IPS DF 4.7 (cell line): ENCODE data around the gene ZNF592.
"Not testable (repeated sequence)": the region's sequence is repeated elsewhere in the genome, so short reads cannot be mapped to it uniquely, and the experiment has no call there.

Experiments
- DNase-seq: peaks from one replicate; pipeline ENCODE4 v3.0.0-alpha.2; 2013; ENCODE audit warnings: low spot score; ENCODE audit errors: extremely low read depth

ZNF592 gene, protein sequence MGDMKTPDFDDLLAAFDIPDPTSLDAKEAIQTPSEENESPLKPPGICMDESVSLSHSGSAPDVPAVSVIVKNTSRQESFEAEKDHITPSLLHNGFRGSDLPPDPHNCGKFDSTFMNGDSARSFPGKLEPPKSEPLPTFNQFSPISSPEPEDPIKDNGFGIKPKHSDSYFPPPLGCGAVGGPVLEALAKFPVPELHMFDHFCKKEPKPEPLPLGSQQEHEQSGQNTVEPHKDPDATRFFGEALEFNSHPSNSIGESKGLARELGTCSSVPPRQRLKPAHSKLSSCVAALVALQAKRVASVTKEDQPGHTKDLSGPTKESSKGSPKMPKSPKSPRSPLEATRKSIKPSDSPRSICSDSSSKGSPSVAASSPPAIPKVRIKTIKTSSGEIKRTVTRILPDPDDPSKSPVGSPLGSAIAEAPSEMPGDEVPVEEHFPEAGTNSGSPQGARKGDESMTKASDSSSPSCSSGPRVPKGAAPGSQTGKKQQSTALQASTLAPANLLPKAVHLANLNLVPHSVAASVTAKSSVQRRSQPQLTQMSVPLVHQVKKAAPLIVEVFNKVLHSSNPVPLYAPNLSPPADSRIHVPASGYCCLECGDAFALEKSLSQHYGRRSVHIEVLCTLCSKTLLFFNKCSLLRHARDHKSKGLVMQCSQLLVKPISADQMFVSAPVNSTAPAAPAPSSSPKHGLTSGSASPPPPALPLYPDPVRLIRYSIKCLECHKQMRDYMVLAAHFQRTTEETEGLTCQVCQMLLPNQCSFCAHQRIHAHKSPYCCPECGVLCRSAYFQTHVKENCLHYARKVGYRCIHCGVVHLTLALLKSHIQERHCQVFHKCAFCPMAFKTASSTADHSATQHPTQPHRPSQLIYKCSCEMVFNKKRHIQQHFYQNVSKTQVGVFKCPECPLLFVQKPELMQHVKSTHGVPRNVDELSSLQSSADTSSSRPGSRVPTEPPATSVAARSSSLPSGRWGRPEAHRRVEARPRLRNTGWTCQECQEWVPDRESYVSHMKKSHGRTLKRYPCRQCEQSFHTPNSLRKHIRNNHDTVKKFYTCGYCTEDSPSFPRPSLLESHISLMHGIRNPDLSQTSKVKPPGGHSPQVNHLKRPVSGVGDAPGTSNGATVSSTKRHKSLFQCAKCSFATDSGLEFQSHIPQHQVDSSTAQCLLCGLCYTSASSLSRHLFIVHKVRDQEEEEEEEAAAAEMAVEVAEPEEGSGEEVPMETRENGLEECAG (N-terminal part only)

DNA sequence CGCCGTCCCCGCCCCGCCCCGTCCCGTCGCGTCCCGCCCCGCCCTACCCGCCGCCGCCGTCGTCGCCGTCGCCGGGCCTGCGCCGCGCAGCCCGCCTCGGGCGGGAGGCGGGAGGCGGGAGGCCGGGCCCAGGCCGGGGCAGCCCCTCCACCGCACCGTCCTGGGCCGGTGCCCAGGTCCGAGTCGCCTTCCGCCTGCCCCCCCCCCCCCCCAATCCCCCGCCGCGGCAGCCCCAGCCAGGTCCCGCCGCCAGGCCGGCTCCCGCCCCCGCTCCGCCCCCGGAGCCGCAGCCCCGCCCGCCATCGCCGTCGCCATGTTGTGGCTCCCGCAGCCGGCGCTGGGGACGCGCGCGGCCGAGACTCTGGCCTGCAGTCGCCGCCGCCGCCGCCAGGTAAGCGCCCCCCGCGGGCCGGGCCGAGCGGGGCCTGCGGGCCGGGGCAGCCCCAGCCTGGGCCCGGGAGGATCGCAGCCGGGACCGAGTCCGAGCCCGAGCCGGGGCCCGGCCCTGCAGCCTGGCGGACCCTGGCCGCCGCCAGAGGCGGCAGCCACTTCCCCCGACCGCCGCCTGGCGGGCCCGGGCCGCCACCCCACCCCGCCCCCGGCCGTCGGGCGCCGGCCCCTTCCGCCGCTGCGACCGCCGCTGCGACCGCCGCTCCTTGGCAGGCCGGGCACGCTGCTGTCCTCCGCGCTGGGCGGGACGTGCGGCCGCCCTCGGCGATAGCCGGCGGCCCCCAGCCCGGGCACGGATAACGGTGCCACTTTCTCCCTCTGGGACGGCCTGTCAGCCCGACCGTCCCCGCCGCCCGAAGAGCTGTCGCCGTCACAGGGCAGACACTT is at the start of gene ZNF592:
Gene ZNF592, plus strand, starts transcription at position 319 of the 837 bp plus-strand sequence. CDS start 34,084 bp downstream, outside the sequence.
- no peak for DNase-seq

DNA sequence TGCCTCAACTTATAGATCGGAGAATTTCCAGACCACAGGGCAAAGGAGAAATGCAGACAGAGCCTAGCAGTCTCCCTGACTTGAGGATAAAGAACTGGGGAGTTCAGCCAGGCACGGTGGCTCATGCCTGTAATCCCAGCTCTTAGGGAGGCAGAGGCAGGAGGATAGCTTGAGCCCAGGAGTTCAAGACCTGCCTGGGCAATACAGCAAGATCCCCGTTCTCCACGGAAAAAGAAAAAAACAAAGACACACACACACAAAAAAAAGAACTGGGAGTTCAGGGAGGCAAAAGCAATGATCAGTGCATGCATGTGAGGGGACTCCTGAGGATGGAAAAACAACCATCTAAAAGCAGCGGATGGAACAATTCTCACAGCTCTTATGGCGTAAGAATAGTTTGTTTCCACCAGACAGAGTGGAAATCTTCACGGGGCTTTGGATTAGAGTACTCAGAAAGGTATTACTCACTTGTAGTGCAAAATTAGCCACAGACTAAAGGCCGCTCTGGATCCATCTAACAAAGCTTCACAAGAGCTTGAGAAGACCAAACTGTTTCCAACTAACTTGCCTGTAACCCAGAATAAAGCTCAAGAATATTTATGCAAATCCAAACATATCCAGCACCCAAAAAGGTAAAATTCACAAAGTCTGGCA is 48.7 kb upstream of the ZNF592 start:
- no peak for DNase-seq

DNA sequence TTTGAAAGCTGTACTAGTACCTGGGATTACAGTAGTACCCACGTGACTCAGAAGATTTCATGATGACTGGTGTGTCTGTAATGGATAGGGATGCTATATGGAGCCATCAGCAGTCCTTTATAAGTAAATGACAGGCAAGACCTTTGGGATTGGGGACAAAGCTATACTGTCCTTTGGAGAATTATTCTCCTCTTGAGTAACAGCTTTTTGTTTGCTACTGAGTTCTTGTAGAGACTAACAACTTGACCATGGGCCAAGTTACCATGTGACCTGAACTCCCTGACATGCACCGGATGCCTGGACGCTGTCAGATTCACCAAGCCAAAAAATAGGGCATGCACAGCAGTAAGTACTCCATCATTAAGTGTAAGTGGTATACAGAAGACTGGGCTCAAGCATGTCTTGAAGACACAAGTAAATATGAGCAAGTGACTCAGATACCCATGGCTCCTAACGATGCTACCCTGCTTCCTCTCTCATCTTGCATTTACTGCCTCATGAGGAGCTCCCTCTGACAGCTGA is 45.4 kb upstream of the ZNF592 start:
- DNase-seq: no peak

DNA sequence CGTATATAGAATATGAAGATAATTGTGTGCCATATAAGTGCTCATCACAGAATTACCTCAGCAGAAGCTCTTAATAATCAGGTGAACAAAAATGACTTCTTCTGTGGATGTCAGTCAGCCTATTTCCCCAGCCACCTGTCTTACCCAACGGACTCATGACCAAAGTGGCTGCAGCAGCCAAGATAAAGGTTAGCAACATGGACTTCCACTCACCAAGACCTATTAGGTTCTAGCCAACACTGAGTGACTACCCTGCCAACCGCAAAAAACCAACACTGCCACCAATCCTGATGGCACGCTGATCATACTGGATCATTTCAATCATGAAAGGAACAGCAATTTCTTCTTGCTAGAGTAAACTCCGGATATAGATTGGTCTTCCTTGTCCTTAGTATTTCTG is 44.6 kb upstream of the ZNF592 start:
- DNase-seq: no peak

DNA sequence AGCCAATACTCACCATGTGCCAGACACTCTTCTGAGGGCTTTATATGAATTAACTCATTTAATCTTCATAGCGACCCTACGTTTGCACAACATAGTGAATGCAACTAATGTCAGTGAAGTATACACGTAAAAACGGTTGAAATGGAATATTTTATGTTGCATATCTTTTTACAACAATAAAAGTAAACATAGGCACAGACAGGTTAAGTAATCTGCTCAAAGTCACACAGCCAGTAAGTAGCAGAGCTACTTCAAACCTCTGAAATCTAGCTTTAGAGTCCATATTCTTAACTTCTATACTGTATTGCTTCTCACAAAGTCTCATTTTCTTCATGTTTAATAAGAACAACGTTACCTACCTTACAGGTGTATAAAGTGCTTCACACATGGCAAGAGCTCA is 34.0 kb upstream of the ZNF592 start:
- no peak for DNase-seq

DNA sequence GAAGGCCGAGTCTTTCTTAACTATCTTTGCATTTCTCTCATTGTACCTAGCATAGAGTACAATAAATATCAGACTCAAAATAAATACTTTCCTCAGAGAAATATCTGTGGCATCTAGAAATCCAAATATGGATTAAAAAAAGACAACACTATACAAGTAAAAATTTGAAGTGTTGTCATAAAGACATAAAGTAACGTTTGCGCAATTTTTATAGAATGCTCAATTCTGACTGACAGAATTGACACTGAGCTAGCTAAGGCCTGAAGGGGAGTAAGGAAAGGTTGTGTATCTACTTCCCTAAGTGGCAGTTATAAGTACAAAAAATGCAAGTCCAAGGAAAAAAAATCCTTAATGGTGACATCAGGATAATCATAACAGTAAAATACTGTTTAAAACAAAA is 33.6 kb upstream of the ZNF592 start:
- no peak for DNase-seq

DNA sequence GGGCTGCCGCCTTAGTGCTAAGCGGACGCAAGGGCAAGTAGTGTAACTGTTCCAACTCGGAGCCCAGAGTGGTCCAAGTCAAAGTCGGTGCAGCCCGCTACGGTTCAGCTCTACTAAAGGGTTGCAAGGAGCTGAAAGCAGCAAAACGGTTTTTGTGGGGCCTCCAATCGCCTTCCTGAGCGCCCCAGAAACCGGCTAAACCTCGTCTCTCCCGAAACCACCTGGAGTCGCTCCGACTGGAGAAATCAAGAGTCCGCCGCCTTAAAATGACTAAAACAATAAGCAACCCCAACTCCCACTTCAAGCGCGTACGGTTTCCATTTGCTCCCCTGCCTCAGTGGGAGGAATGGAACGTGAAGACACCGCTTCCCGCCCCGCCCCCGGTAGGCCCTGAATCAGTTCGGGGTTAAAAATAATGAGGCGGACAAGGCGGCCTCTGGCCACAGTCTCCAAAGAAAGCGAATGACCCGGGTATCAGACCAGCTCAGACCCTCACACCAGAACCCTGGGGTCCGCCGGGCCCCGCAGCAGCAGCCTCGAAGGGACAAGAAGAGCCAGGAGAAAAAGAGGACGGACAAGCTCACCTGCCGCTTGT is 32.9 kb upstream of the ZNF592 start:
- DNase-seq: no peak

DNA sequence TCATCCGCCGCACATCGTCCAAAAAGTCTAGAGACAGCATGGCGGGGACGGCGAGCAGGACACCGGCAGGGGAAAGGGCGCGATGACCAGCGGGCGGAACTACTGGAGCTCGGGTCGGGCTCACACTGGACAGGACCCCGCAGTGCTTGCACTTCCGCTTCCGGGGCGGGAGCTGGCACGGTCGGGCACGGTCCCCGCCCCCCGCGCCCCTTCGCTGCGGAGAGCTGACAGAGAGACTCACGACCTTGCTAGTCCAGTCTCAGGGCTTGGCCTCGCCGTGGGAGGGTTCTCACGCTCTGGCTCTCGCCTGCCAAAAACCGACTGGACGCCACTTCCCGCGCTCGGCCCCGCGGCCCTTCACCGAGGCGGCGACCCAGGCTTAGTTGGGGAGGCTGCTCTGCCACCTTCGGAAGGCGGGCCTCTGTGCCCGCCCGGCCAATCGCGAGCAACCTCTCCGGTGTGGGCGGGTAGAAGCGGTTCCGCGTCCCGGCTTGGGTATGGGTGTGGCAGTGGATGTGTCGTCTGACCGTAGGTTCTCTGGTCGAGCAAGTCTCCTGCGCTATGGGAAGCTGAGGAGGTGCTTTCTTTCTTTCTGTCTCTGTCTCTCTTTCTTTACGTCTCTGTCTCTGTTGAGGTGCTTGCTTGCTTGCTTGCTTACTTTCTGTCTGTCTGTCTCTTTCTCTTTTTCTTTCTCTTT is 32.2 kb upstream of the ZNF592 start, which contains the start of gene SEC11A:
Gene SEC11A, minus strand, starts transcription at position 104 of the 697 bp plus-strand sequence. Its CDS starts 64 bp downstream, at position 40.
- peak; percentile 66 for DNase-seq

DNA sequence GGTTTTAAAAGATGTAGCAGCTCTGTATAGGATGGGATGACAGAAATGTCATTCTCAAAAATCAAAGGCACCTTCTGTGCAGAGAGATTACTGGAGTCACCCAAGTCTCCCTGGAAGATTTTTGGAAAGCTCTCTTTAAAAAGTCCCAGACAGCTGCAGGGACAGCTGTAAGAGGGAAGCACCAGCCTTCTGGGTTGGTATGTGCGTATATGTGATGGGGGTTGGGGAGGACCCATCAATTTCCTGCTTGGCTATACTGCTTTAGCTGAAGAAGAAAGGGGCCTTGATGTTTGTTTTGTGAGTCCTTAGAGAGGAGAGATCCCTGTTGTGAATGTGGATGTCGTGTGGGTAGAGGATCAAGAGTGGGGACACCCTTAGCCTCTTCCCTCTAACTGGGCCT is 27.0 kb upstream of the ZNF592 start:
- no peak for DNase-seq

DNA sequence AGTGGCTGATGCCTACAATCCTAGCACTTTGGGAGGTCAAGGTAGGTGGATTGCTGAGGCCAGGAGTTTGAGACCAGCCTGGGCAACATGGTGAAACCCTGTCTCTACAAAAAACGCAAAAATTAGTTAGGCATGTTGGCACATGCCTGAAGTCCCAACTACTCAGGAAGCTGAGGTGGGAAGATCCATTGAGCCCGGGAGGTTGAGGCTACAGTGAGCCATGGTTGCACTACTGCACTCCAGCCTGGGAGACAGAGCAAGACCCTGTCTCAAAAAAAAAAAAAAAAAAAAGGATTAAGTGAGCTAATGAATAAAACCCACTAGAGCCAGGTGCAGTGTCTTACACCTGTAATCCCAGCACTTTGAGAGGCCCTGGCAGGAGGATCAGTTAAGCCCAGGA is 25.8 kb upstream of the ZNF592 start:
- no peak for DNase-seq

DNA sequence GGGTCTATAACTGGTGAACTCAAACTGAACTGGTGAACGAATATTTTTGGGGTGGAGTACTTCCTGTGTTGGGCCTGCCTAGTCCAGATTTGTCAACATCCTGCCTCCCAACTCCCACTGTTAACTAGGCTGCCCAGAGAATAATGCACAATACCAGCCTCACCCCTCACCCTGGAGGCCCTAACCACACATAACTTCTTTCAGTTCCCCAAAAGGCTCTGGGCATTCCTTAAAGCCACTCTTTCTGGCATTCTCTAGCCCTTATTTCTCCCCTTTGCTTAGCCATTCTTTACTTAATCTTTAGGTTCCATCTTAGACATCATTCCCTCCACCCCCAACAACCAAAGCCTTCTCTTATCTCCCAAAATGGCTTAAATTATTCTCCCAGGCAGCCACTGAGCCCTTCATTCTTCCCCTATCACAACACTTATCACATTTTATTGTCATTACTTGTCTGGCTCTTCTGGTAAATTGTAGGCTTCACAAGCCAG is 23.3 kb upstream of the ZNF592 start:
- DNase-seq: no peak

DNA sequence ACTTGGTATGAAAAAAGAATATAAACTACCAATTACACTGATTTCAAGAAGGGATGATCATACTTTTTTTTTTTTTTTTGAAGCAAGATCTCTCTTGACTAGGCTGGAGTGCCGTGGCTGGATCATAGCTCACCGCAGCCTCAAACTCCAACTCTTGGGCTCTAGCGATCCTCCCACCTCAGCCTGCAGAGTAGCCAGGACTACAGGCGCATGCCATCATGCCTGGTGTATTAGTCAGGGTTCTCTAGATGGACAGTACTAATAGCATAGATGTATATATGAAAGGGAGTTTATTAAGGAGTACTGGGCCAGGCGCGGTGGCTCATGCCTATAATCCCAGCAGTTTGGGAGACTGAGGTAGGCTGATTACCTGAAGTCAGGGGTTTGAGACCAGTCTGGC is 21.0 kb upstream of the ZNF592 start:
- no peak for DNase-seq

DNA sequence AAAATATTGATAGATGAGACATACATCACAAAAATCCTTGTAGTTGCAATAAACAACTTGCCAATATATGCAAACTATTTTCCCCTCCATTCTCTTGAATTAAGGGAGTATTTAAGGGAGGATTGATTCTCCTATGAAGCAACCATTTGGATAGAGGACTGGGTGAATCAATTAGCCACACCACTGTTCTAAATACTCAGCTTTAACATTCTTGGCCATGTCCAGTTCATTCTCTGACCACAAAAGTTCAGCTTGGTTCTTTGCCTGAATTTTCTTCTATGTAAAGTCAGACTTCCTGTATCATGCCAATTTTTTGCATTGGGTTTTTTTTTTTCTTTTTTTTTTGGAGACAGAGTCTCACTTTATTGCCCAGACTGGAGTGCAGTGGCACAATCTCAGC is 16.6 kb upstream of the ZNF592 start:
- no peak for DNase-seq

DNA sequence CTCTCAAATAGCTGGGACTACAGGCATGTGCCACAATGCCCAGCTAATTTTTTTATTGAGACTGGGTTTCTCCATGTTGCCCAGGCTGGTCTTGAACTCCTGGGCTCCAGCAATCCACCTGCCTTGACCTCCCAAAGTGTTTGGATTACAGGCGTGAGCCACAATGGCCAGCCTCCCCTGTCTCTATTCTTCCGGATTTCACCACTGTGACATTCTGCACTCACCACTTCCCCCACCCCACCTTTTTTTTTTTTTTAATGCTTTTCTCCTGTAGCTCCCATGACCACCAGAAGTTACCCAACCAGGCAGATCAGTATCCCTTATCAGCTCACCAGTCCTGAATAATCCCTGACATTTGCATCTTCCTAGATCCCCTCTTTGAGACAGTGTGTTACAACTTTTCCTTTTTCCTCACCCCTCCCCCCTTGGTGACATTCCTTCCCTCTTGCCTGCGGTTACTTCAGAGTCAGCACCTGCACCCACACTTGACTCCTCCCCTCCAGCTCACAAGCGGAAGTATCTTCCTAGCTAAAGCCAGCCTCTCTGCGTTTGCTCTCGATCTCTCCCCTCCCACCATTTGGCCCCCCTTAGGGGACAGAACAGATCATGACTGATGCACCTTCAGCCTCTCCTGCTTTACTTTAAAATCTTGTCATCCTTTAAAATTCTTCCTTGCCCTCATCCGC is 13.5 kb upstream of the ZNF592 start:
- DNase-seq: peak; percentile 95

DNA sequence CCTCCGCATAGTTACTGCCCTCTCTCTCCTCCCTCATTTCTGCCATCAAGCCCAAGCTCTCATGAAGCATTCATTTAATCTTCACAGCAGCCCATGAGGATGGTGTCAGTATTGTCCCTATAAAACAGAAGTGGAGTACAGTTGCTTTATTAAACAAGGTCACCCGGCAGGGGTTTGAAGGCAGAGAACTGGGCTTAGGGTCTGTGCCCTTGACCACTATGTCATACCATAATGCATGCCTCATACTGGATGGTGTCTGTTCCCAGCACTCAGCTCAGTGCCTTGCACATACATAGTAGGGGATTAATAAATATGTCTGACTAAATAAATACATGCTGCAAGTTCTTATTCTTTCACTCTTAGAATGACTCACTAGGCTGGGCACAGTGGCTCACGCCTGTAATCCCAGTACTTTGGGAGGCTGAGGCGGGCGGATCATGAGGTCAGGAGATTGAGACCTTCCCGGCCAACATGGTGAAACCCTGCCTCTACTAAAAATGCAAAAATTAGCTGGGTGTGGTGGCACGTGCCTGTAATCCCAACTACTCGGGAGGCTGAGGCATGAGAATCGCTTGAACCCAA is 12.8 kb upstream of the ZNF592 start:
- DNase-seq: not testable (repeated sequence)

DNA sequence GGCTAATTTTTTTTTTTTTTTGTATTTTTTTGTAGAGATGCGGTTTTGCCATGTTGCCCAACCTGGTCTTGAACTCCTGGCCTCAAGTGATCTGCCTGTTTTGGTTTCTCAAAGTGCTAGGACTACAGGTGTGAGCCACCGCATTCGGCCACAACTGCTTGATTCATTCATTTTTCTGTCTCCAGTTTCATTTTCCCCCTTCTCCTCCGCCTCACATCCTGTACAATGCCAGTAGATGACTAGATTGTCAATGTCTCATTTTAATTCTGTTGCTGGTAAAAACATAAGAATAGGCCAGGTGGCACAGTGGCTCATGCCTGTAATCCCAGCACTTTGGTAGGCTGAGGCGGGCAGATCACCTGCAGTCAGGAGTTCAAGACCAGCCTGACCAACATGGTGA is 12.0 kb upstream of the ZNF592 start:
- DNase-seq: no peak

DNA sequence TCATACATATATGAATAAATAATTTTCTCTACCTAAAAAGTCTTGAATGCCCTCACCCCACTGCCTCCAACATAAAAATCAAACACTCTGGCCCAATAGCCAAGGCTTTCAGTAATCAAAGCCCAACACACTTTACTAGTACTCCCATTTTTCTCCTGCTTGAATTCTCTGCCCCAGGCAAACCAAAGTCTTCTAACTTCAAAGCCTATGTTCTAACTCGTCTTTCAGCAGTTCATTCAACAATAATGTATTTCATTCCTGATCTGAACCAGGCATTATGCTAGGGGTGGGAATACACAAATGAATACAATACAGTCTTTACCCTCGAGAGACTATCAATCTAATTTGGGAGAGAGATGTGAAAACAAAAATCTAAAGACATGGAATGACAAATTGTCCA is 11.4 kb upstream of the ZNF592 start:
- DNase-seq: no peak

DNA sequence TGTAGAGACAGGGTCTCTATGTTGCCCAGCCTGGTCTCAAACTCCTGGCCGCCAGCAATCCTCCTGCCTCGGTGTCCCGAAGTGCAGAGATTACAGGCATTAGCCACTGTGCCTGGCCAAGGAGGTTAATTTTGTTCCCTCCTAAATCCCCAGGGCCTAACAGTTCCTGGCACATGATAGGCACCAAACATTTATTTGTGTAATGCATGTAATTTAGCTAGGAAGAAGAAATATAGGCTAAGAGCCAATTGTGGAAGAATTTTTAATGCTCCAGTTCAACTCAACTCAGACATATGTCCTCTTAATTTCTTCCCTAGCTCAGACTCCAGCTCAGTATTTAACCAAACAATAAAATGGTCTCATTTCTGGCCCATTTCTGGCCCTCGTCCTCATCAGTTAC is 7.7 kb upstream of the ZNF592 start:
- no peak for DNase-seq
